Stimulated activated CD8-positive, alpha-beta memory T cell treated with anti-CD3 and anti-CD28 coated beads, Interleukin-4, amount 100 ng/mL, for 48 hours (primary cell): Measurements from ENCODE around the gene SNX22.

ENCODE experiments used
- DNase-seq: peaks from one replicate; pipeline ENCODE4 v3.0.0-alpha.2; 2020

The SNX22 gene

DNA sequence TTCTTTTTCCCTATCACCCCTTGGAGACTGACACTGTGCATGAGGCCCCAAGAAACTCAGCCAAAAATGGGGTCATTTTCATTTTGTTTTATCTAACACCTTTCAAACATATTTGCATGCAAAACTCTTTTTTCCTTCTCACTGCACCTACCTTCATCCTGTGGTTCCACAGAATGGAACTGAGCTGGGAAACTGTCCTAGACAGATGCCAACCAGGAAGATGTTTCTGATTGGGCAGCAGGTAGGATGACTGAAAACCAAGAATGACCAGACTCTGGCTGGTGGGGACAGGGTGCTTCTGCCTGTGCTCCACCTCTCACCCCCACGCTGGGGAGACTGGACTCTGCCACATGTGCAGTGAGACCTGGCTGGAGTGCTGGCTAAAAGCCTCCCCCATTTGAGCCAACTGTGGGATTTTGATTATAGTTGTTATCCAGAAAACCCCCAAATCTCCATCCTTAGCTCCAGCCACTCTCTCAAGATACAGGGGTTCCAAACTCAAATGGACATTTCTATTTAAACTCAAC lies 6.1 kb downstream of the SNX22 start:
- DNase-seq: no peak

DNA sequence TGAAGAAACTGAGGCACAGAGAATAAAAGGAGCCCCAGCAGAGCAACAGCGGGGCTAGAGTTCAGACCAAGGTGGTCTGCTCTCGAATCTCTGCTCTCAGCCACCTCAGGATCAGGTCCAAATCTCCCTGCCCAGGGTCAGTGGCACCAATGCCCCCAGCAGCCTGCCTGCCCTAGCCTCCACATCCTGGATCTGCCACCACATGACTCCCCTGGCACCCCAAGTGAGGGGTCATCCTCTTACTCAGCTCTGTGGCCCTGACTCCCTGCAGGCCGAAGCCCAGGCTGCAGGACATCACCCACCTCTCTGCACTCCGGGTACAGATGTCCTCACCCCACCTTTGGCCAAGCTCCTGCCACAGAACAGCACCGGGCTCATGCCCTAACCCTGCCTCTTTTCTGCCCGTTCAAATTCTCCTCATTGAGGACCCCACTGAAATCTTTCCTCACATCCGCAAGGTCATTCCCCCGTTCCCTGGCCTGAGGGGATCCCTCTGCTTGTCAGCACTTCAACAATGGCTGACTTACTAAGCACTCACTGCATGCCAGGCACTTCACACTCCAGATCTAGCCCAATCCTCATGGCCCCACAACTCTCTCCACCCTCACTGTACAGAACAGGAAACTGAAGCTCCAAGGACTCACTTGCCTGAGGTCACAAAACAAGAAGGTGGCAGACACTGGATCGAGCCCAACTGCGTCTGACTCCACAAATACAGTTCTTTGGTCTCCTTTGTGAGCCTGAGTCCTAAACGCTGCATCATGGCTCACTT lies 7.0 kb downstream of the SNX22 start:
- DNase-seq: no peak

DNA sequence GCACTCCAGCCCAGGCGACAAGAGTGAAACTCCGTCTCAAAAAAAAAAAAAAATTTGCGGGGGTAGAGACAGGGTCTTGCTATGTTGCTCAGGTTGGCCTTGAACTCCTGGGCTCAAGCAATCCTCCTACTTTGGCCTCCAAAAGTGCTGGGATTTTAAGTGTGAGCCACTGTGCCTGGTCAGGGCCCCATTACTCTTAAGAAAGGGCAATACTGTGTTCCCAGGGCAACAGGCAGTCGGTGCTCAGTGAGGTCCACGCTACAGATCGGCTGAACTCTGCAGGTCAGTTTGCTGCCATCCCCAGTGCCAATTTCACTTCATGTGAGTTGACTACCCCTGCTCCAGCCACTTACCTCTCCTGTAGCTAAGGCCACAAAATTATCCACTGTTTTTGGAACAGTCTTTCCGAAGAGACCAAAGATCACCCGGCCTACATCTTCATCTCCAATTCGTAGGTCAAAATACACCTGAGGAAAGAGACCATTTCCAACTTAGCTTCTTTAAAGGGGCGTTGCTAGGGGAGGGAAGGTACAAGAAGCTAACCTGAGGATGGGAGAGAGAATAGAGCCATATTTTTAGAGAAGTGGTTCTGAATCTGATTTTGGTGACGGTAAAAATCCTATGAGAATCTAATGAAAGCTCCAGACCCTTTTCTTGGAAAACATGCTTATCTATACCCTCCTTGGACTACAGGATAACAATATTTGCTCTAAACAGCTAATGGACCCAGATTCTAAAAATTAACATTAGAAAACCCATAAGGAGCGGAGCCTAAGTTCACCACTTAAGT lies 10.4 kb downstream of the SNX22 start:
- DNase-seq: no peak

DNA sequence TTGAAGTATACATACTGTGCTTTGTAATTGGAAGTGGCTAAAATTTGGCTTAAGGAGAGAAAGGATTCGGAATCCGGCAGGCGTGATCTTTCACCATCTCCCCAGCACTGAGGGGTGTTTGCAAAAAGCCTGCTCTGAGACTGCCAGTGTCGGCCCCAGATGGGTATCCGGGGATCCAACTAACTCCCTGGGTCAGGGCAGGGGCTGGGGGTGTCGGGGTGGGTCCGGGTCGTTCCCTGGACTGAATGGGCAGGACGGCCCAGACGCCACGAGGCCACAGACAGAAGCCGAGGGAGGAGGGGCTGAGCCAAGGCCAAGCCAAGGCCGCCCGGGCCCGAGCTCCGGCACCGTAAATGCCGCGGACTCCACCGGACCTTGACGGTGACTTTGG lies 10.9 kb downstream of the SNX22 start:
- no peak for DNase-seq

DNA sequence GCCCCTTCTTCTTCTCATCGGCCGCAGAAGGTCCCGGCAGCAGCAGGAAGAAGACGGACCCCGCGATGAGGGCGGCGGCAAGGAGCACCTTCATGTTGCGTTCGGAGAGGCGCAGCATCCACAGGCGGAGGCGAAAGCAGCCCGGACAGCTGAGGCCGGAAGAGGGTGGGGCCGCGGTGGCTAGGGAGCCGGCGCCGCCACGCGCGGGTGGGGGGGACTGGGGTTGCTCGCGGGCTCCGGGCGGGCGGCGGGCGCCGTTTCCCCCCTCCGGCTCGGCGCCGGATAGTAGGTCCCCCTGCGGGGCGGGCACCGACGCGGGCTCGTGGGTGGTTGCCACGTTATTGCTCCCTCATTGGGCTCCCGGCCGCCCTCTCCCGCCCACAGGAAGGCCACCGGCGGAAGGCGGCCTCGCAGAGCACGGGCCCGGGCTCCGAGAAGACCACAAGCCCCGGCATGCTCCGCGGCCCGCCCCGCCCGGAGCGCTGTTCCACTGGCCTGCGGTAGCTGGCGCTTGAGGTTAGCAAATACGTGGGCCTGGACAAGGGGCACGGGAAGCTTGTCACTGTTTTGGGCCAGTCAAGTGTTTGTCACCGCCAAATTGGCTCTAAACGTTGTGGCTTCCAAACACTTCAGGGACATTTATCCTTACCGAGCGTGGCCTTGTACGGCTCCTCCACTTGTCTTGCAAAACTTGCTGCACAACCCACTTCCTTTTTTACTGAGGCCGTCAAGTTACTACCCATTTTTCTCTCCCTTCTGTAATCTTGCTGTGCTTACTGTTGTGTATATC lies 11.5 kb downstream of the SNX22 start, which contains the start of gene PPIB:
TSS of gene PPIB (minus strand) at position 154 of the 790 bp plus-strand sequence. CDS start at position 118, 36 bp downstream.
- DNase-seq: peak; percentile 97

DNA sequence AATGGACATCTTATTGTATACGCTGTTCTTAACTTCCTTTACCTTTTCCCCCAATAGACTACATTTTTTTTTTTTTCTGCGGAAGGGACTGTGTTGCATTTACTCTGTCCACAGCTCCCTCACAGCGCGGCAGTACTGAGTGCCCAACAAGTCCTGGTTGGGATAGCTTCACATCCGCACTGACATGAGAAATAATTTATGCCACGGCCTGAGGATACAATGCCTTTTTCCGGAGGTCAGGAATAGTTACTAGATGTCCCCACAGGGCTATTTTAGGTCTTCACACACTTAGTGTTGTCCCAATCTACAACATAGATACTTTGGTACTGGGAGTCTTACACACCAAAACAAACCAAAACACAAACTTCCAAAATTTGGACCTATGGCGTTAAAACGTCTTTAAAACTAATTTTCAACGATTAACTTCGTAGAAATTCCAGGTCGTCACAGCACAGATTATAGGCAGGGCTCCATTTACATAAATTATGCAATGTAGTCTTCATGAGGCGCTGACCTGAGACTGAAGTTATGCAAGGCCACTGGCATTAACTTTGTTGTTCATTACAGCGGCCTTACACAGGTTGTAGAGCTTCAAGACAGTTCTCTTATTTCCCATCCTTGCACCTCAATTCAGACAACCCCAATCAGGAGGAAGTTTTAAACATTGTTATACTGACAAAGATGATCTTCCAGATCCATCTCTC lies 12.3 kb downstream of the SNX22 start:
- no peak for DNase-seq

DNA sequence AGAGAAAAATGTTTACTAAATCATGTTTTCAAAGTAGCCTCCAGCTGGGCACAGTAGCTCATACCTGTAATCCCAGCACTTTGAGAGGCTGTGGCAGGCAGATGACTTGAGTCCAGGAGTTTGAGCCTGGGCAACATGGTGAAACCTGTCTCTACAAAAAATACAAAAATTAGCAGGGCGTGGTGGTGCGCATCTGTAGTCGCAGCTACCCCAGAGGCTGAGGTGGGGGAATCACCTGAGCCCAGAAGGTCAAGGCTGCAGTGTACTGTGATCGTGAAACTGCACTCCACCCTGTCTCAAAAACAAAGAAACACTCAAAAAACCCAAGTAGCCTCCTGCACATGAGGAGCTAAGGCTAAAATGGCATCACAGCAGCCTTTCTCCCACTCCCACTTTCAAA lies 12.9 kb downstream of the SNX22 start:
- no peak for DNase-seq

DNA sequence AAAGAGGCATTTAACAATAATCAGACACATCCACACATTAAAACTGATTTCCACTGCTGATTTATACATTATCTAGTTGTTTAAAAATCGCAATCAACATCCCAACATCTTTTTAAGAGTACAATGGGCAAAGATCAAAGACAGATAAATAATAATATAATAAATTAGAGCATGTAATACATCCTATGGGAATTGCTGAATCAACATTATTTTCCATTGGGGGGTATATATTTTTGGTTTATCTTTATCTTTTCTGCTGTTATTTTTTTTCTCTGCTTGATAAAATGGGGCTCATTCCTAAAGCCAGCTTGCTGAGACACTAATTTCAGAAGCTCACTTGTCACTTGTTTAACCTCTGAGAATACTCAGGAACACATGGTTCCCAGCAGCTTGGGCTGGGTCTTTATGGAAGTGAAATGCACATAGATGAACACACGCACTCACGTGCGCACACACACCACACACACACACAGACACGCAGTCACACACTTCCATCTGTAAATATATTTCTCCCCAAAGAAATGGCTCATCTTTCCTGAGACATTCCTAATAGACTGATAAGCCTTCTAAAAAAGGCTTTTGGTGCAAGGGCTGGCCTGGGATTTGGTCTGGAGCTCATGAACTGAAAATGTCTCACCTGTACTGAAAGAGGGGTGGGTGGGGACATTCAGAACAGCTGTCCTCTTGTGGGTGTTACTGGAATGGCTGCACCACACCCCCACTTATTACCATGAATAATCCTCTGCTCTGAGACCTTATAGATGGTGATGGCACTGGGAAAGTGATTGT lies 14.8 kb downstream of the SNX22 start:
- DNase-seq: no peak

DNA sequence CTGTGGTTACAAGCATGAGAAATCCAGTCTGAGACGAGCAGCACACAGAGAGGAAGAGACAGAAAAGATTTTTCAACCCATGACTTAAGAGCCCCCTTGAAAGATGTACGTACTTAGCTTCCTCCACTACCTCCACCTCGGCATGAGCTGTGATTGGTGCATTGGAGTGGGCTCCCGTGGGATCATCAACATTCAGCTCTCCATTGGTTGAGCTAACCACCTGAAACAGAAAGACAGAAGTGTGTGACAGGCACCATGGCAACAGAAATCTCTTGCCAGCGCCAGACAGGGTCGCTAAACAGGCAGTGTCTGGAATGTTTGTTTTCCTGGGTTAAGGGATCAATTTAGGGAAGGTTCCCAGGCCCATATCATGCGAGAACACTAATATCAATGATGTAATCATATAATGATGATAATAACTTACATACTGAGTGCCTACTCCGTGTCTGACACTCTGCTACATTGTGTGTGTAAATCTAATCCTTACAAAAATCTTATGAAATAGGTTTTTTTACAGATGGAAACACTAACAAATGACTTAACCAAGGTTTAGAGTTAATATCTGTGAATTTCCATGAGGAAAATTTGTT lies 28.8 kb downstream of the SNX22 start:
- DNase-seq: no peak

DNA sequence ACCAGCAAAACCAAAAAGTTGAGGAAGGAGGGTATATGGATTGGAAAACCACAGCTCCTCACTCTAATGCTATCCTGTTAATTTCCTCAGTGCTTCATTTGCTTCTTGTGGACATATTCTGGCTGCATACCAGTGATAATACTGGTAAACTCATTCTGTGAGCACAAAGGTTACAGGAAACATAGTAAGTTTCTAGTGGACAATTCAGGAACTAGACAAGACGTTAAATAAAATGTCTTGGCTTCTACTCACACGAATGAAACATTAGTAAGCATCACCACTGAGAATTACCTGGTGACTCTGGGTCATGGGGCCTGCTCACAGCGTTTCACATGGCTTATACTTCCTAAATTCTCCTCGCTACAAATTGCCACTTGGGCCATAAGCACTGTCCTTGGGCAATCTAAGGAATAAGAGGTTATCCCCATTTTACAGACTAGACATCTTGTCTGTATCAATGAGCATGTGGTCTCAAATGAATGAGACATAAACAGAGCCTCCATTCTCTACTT lies 31.4 kb downstream of the SNX22 start:
- no peak for DNase-seq

DNA sequence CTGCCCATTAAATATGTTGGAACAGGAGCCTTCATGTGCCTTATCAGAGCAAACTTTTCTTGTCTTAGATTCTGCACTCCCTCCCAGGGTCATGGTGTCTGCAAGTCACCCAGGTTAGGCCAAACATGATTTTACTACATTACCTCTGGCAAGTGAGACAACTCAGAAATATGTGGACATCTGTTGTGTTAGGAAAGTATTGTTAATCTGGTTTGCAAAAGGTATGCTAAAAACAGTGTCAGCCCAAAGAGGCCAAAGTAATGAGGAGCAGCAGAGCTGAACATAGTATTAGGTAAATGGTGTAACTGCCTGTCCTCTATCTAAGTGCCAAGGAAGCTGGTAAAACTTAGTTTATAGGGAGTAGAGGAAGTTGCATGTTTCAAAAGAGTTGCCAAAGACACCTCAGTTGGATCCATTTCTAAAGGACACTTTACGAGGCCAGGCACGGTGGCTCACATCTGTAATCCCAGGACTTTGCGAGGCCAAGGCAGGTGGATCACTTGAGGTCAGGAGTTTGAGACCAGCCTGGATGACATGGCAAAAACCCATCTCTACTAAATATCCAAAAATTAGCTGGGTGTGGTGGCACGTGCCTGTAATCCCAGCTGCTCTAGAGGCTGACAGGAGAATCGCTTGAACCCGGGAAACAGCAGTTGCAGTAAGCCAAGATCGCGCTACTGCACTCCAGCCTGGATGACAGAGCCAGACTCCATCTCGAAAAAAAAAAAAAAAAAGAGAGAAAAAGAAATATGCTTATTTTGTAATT lies 33.8 kb downstream of the SNX22 start:
- DNase-seq: no peak

DNA sequence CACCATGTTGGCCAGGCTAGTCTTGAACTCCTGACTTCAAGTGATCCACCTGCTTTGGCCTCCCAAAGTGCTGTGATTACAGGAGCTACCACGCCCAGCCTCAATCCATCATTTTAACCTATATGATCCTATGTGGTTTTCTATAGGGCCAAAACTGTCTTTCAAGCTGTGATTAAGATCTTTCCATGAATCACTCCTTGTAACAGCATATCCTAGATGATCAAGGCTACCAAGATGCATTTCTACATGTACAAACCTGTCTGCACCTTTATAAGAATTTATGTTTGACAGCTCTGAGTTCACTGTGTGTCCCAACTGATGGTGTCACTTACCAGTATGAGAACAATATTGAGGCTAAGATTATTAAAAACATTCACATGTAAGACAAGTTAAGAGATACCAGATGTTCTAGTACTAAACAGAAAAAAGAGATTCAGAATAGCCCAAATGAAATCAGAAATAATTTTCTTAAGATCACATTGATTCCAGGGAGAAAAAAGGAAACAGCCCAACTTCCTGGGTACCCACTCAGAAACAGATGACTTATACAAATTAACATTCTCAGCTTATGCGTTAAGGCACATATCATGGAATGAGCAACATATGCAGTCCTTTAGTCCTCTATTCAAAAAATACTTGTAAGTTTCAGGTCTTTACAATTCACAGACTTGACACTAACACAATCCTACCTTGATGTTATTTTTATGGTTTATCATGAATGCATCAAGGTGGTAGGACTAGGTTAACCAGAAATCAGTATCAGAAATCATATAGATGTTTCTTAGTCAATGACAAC lies 36.1 kb downstream of the SNX22 start:
- no peak for DNase-seq

DNA sequence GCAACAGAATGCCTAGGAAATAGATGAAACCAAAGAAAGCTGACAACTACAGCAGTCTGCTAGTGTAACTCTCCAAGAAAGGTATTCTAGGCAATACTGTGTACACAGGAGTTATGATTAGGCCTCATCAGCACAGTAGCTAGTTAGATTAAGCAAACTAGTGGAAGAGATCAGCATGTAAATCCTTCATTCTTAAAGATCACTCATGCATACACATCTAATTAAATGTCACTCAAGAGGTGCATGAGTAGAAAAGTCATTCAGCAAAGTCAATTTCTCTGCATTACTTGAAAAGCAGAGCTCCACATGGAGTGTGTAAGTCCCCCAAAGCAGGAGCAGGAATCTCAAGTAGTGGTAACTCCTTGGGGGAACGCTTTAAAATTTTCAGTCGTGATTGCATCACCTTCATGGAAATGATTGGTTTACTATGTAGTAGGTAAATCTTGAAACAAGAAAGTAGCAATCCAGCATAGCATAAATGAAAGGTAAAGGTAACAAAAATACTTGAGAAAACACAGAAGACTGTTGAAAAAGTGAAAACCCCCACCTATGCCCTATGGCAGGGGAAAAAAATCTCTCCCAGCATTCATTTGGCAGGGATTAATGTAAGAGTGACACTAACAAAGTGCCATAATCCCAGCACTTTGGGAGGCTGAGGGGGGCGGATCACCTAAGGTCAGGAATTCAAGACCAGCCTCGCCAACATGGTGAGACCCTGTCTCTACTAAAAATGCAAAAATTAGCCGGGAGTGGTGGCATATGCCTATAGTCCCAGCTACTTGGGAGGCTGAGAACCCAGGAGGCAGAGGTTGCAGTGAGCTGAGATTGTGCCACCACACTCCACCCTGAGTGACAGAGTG lies 40.7 kb downstream of the SNX22 start:
- no peak for DNase-seq

DNA sequence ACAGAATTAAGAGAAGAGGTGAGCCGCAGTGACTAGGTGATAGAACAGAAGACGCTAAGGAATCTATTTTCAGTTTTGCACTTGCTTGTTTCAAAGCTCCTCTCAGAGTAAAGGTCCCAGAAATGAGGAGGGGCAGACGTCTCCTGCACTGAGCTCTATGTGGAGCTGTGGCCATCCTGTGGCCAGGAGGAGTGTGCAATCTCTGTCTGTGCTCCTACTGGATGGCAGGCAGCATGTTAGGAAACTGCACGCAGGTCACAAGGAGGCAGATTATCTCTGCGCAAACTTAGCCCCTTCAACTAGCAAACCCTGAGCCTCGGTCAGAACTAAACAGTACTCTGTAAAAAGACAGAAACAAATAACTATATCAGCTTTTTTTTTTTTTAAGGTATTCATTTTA lies 42.4 kb downstream of the SNX22 start:
- DNase-seq: no peak

DNA sequence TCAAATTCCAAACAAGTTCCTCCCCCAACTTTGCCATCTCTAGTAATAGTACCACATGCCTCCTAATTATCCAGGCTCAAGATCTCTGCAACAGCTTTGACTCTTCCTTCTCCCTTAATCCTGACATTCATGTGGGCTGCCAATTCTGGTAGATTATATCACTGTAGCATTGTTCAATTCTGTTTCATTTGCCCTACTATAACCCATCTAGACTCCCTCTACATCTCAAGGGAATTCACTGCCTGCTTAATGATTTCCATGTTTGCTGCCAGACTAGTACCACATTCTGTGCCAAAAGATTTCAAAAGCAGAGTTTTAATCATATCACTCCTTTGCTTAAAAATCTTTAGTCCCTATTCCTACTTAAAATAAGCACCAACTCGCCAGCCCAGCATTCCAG lies 45.9 kb downstream of the SNX22 start:
- no peak for DNase-seq

DNA sequence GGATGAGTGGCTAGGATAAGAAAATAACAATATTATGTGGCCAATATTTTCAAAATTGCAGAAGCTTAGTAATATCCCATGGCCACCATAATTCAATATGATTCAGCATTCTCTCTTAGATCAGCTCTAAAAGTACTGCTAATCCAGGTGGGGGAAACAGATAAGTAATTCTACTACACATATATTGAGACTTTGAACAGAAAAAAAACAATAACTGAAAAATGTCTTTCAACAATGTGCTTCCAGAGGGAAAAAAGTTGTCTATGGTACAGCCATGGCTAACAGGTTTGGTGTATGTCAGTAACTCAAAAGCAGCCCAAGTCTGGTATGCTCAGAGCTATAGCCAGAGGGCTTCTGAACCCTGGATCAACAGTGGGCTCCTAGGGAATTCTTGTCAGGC lies 53.7 kb downstream of the SNX22 start:
- no peak for DNase-seq
